Cardiac fibroblast (primary cell): ENCODE measurements around the gene TNFRSF14.

ENCODE experiments used
- DNase-seq, 2 donors: peaks; one replicate each; pipeline versions ENCODE4 v3.0.0 to v3.0.0-alpha.2; 2010; ENCODE audit warnings: low read depth in 2 of 2
- H3K4me3 ChIP-seq, 2 donors: replicated peaks in 1 of 2; 1 replicate in 1 of 2; 2 replicates in 1 of 2; pipeline ENCODE4 v1.5.1; 2011; ENCODE audit warnings: low read depth in 2 of 2, low read length in 2 of 2, mild to moderate bottlenecking in 2 of 2, moderate library complexity in 1 of 2
- CTCF ChIP-seq: IDR thresholded peaks from one replicate; pipeline ENCODE4 v1.5.1; 2011; ENCODE audit warnings: low read depth, mild to moderate bottlenecking, low read length, inconsistent platforms

The TNFRSF14 gene

DNA sequence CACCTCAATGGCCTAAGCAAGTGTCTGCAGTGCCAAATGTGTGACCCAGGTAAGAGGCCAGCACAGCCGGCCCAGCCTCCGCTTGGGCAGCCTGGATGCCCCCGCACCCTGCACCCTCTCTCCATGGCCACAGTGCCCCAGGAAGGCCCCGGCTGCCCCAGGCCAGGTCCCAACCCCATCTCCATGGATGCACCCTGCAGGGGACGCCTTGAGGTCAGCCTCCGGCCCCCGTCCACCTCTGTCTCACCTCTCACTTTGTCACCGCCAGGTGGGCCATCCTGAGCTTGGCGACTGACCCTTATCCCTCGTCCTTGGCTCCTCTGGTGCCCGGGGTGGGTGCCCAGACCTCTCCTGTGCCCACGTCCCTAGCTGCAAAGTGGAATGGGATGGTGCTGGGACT lies 2.2 kb downstream of the TNFRSF14 start:
- DNase-seq: no peak

GRCh38 chr1:2558861-2559260 lies 2.7 kb downstream of the TNFRSF14 start:
- no peak for DNase-seq
- H3K4me3 ChIP-seq: no peak overlapping the region
- TF ChIP-seq CTCF: no peak

More for the DNA sequence above, 2.2 kb downstream of the TNFRSF14 start:
- H3K4me3 ChIP-seq: no peak overlapping the region
- no peak for TF ChIP-seq CTCF

DNA sequence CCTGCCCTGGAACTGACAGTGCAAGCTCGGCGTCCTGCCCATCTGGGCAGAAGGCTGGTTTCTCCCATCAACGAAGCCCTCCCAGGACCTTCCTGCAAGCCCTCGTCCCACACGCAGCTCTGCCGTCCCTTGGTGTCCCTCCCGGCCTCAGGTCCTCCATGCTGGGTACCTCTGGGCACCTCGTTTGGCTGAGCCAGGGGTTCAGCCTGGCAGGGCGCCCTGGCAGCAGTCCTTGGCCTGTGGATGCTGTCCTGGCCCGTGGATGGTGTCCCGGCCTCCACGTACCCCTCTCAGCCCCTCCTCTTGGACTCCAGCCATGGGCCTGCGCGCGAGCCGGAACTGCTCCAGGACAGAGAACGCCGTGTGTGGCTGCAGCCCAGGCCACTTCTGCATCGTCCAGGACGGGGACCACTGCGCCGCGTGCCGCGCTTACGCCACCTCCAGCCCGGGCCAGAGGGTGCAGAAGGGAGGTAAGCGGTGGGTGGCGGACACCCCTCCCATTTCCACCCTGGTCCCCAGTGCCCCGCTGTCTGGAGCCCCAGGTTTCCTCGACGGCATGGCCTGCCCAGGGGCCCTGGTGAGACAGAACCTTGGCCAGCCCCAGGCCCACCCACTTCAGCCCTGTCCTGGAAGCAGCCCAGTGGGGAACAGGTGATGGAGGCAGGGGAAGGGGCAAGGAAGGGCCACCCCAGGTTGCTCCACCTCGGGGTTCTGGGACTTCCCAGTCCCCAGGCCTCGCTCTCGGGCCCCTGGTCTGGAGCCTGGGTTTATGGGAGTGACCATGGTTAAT lies 3.5 kb downstream of the TNFRSF14 start:
- TF ChIP-seq CTCF: no peak
- H3K4me3 ChIP-seq: no peak overlapping the region
- DNase-seq: no peak

GRCh38 chr1:2560299-2561073 lies 4.3 kb downstream of the TNFRSF14 start:
- H3K4me3 ChIP-seq: no peak overlapping the region
- no peak for DNase-seq
- no peak for TF ChIP-seq CTCF

- DNase-seq: no peak
- no peak overlapping the region for H3K4me3 ChIP-seq
Observed at GRCh38 chr1:2561446-2561845, 5.3 kb downstream of the TNFRSF14 start.

More at GRCh38 chr1:2561446-2561845, 5.3 kb downstream of the TNFRSF14 start:
- no peak for TF ChIP-seq CTCF
